Limb (tissue), 2 donors: ENCODE results near the gene SLC38A1.
A peak's percentile ranks its signal among the peaks of the same experiment; 100 is the strongest.
"Not testable (repeated sequence)": the region's sequence is repeated elsewhere in the genome, so short reads cannot be mapped to it uniquely, and the experiment has no call there.

Source experiments
- DNase-seq, 2 donors: peaks; one replicate each; pipeline ENCODE4 v3.0.0-alpha.2; 2016; ENCODE audit errors: extremely low spot score in 2 of 2

Gene SLC38A1

GRCh38 chr12:46209170-46209569, 59.7 kb downstream of the SLC38A1 start:
- no peak for DNase-seq

GRCh38 chr12:46208370-46208769, 60.5 kb downstream of the SLC38A1 start:
- DNase-seq, result no peak

DNA sequence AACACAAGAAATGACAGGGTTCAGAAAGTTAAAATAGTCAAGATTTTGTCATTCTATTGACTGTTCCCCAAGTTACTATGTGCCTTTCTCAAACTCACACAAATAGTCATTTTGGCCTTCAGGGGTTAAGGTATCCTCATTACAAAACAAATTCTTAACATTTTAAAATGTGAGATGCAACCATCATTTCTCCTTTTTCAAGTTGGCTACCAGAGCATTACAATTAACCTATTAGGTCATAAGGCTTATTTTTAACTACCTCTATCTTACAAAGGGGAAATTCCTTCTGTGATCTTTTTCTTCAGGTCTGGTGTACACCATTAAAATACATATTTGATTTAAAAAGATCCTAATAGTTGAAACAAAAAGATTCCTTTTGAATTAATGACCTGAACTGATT, 61.2 kb downstream of the SLC38A1 start:
- no peak for DNase-seq

GRCh38 chr12:46206471-46206870, 62.4 kb downstream of the SLC38A1 start:
- no peak for DNase-seq

GRCh38 chr12:46205294-46205693, 63.5 kb downstream of the SLC38A1 start:
- peak in 1 of 2 donors; percentile 57 for DNase-seq

DNA sequence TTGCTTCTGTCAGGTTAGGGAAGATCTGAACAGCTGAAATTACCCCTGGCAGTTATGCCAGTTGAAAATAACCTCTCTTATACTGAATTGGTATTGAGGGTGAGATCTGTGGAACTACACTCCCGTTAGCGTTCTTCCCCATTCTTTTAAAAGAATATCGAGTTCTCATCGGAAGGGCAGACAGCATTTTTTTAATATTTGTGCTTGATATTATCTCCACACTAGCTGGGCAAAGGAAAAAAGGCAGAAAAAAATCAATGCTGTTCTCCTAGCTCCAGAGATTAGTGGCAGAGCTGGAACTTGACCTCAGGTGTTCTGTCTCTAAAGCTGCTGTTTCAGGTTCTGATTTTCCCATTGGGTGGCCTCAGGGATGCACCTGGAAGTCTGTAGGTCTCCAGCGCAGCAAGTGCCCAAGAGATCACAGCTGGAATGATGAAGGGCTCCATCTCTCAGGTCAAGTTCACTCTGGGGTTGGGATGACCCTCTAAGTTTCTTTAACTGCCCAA, 67.5 kb downstream of the SLC38A1 start:
- DNase-seq, result no peak

DNA sequence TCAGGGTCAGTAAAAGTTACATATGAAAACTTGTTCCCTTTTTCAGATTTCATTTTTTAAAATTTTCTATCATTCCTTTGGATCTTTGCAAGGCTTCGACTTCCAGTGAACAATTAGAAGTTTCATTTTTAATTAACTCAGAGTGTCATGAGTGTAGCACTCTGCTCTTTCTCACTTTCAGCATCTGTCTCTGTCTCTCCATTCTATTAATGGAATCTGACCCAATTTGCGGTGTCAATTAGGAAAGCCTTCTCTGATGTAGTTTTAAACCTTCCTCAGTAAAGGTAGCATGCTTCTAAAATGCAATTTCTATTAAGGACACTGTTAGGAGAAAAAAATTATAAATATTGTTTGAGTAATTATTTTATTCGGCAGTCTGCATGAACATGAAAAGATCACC, 68.3 kb downstream of the SLC38A1 start:
- DNase-seq, result no peak

- no peak for DNase-seq
These were observed 69.9 kb downstream of the SLC38A1 start for GRCh38 chr12:46198913-46199312.

DNA sequence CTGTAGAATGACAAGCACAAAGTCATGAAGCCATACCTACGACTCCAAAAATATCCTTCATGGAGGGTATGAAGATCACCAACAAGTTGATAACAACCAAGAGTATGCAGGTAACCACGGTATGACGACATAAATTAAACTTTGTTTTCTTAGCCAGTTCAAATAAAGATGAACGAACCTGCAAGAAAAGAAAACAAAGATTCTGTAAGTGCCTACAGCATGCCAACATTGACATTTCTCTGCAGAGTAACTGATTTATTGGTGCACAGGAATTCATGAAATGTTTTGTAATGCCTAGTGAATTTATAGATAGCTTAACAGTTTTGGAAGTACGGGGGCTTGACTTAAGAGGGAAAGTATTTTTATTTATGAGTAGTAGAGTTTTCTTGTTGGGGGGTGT, 71.0 kb downstream of the SLC38A1 start:
- no peak for DNase-seq

DNA sequence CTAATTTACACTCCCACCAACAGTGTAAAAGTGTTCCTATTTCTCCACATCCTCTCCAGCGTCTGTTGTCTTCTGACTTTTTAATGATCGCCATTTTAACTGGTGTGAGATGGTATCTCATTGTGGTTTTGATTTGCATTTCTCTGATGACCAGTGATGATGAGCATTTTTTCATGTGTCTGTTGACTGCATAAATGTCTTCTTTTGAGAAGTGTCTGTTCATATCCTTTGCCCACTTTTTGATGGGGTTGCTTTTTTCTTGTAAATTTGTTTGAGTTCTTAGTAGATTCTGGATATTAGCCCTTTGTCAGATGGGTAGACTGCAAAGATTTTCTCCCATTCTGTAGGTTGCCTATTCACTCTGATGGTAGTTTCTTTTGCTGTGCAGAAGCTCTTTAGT, 78.3 kb downstream of the SLC38A1 start:
- DNase-seq, result not testable (repeated sequence)

DNA sequence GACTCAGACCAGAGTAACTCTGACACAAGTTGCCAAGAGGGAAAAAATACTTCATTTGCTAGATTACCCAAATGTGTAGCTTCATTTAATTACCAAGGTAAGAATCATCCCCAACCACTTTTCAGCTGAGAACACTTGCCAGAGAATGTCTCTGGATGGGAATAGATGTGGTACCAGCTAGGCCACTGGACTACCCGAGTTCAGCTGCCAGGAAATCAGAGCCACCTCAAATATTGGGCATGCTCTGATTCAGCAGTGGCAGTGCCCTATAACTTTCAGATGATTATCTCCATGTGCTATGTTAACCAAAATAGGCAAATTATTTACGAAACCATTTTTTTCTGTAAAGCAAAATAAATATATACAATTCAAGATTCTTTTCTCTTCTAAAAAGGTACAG, 80.7 kb downstream of the SLC38A1 start:
- no peak for DNase-seq

DNA sequence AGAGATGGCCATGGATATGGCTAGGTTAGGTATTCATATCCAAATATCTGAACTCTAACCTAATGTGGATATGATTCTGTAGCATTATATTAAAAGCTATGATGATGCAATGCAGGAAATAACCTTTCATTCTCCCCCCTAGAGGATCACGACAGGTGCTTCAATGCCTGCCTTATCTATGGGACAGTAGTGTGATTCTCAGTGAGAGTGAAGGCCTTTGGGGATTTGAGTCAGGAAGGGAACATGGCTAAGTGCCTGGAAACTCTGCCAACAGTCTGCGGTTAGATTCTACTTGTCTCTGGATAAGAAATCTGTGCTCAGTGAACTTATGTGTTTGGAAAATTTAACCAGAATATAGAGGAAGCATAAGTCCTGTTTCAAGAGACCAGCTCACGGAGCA, 81.8 kb downstream of the SLC38A1 start:
- DNase-seq, result peak in 1 of 2 donors; percentile 25

DNA sequence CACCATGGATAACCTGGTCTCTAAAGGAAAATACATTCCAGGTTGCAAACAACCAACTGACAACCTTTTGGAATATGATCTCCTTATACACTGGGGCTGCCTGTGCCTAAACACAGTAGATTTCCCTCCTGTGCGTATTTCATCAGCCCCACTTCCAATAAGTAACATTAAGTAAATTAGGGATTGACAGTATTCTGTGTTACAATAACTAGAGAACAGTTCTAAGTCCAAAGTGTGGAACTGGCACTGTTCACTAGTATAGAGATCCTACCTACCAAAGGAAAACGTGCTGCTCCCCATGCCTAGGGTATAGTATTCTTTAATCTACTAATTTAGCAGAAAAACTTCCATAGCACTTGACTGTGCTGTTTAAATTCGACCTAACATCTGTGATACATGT, 82.8 kb downstream of the SLC38A1 start:
- no peak for DNase-seq

GRCh38 chr12:46185686-46186085, 83.2 kb downstream of the SLC38A1 start:
- no peak for DNase-seq

DNA sequence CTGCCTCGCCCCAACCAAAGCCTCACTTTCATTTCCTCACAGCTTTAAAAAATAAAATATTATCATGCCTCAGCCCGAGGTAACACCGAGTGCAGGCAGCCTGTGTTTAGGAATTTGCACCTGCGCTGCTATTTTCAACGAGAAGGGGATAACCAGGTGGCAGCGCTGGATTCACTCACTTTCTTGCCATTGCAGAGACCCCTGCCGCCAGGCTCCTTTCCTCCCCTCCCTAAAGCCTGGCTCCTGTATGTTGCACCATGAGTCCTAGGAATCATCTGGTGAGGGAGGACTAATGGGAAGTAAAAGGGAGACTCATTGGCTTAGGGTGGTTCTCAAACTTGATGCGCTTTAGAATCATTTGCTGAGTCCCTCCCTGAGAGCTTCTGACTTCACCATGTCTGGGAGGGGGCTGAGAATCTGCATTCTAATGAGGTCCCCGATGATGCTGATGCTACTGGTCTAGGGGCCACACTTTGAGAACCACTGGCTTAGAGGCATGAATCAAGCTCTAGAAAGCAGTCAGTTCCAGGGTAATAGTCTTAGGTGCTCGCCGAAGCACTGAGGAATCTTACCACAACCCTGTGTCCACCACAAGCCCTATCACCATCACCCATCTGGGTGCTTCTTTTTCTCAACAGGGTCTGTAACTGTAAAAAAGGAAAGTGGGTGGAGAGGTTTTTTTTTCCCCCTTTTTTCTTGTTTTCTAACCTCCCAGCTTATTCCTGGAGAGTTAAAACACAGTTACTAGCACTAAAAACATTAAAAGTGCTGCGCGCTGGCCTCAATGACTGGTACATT, 83.8 kb downstream of the SLC38A1 start:
- no peak for DNase-seq

DNA sequence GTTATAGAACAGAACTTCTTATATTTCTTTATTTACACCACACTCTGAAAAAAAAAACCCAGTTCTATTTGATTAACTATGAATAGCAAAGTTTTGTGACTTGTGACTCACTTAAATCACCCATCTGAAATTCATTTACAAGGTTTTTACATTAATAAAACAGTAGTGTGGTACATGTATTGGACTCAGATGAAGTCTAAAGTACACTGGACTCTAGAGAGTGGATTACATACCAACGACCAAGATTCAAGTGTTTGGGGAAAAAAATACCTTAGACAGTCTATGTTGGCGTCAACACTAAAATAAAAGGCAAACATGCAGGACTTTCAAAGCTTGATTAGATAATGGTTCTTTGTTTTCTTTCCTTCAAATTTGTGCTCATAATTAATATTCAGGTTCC, 85.7 kb downstream of the SLC38A1 start:
- DNase-seq, result no peak

DNA sequence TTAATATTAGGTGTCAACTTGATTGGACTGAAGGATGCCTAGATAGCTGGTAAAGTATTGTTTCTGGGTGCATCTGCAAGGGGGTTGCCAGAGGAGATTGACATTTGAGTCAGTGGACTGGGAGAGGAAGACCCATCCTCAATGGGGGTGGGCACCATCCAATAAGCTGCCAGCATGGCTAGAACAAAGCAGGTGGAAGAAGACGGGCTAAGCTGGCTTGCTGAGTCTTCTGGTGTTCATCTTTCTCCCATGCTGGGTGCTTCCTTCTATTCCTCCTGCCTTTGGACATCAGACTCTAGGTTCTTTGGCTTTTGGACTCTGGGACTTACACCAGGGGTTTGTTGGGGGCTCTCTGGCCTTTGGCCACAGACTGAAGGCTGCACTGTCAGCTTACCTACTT, 87.4 kb downstream of the SLC38A1 start:
- no peak for DNase-seq

DNA sequence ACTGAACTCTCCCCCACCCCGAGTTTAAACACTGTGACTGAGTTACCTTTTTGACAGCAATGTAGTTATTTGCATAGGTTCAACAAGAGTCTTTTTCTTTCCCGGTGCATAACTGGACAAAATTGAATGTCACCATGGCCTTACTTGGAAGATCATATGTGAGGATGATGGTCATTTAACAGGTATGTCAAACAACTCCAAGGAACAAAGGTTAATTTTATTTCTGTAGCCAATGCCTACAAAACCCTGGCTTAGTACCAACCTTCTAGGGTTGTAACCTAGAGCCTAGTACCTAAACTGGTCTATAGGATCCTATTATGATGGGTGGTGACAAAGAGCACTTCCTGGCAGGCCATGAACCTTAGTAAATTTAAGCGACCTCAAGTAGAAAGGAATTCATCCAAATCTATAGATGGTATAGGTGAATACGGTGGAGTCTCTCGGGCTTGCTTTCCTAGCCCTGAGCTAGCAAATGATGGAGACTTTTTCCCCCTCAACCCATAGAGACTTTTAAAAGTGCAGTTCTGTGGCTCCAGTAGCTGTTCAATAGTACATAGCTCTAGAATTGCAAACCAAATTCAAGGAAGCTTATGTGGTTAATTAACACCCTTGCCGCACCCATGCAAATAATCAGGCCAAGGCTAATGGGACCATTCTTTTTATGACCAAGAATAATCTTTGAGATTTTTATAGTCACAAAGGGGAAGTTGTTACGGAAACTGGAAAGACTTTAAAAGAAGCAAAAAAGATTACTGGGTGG, 89.0 kb downstream of the SLC38A1 start:
- no peak for DNase-seq

DNA sequence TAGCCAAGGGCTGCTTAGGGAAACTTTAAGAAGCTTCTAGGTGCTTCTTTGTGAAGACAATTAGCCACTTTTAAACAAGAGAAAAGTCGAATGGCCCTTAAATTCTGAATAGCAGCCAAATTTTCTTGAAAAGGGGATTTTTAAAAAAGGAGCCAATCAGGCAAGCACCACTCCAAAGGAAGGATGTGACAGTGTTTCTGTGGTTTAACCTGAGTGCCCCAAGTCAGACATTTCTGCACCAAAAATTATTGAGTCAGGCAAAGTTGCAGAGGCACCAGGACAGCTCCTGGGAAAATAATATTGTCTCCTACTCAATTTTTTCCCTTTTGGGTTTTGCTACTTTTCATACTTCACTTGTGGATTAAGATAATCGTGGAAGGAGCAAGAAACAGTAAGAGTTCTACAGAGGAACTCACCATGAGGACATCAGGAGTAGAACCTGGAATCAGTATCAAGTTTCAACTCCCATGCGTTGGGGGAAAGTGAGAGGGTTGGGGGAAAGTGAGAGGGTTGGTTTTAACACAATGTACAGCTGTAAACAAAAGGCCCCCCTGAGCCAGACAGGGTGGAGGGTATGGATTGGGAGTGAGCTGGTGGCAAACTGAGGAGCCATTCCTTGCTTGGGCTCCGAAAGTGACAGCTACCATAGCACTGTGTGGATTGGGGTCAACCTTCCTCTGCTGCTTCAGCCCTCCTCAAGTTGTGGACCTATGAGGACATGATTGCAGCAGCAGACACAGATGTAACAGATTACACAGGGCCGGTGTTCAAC, 90.8 kb downstream of the SLC38A1 start:
- no peak for DNase-seq

DNA sequence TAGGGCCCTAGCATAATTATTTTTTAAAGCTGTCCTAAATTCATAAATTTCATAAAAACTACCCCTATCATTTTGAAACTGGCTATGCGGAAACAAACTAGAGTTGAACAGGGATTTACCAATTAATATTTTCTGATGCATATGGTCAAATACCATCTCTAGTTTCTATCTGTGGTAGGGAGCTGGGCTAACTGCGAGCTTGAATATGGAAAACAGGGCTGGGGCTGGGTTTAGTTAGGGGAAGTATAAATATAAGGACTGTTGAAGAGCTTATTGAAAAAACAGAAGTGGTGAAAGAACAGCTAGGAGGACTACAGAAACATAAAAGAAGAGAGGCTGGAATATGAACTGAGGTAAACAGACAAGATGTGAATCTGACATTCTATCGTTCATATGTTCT, 91.8 kb downstream of the SLC38A1 start:
- no peak for DNase-seq

- DNase-seq, result no peak
These were observed 93.9 kb downstream of the SLC38A1 start for GRCh38 chr12:46174919-46175318.

- no peak for DNase-seq
These were observed 94.7 kb downstream of the SLC38A1 start for GRCh38 chr12:46174061-46174662.
